ENCODE data around the gene ZNF430.
A peak's percentile ranks its signal among the peaks of the same experiment; 100 is the strongest.
"Not testable (repeated sequence)": the region's sequence is repeated elsewhere in the genome, so short reads cannot be mapped to it uniquely, and the experiment has no call there.

The ZNF430 gene

DNA sequence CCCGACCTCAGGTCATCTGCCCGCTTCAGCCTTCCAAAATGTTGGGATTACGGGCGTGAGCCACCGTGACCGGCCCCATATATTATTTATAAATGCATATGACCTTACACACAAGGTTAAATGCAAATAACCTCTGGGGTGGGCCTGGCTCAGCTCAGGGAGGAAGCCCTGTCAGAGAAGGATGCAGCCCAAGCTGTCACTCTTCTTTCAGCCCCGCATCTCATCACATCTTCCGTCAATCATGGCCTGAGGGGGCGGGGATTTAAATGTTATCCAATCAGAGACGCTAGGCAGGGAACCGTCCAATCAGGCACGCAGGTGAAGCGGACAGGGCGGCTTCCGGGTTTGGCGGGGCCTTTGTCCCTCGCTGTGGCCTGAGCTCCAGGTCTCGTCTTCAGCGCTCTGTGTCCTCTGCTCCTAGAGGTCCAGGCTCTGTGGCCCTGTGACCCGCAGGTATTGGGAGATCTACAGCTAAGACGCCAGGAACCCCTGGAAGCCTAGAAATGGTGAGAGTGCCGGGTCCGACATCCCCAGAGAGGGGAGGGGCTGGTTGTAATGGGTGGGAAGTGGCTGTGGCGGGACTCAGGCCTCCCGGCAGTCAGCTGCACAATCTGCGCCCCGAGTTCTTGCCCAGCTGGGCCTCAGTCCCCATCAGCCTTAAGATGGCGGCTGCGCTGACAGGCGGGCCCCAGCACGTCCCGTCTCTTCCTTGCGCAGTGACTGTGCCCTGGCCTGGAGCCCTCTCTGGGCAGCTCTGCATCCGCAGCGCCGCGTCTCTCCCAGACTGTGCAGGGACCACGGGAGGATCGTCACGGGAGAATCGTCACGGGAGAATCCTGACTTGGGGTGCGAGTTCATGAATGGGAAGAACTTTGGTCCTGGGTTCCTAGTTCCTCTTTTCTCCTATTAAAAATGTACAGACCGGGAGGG lies at the start of gene ZNF430:
Gene ZNF430 (plus strand): TSS at position 360 of the 930 bp plus-strand sequence. CDS start 144 bp downstream, at position 504.
- peak; percentile 89 for DNase-seq (ENCODE audit: low read depth, low spot score)

DNA sequence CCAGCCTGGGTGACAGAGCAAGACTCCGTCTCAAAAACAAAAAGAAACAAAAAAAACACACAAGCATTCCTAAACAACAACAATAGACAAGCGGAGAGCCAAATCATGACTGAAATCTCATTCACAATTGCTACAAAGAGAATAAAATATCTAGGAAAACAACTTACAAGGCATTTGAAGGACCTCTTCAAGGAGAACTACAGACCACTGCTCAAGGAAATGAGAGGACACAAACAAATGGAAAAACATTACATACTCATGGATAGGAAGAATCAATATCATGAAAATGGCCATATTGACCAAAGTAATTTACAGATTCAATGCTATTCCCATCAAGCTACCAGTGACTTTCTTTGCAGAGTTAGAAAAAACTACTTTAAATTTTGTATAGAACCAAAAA lies 27.7 kb upstream of the ZNF430 start:
- DNase-seq (ENCODE audit: low read depth, low spot score) = not testable (repeated sequence)

DNA sequence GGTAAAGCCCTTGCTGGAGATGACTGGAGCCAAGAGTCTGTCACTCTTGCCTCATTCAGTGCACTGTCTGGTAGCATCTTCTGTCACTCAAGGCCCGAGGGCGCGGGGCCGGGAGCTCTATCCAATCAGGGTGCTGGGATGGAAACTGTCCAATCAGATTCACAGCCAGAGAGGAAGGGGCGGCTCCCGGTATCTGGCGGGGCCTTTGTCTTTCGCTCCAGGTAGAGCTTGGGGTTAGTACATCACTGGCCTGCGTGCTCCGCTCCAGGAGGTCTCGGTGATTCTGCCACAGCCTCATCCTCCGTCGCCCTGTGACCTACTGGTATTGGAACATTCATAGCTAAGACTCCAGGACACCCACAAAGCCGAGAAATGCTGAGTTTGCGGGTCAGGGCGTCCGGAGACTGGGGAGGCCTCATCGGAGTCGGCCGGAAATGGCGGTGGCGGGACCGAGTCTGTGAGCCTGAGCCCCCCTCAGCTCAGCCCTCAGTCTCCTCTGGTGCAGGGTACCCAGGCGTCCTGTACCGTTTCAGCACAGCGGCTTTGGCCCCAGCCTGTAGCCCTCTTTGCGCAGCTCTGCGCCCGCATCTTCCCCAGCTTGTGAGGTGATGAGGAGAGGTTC lies 20.6 kb upstream of the ZNF430 start:
- peak; percentile 96 for DNase-seq (ENCODE audit: low read depth, low spot score)

DNA sequence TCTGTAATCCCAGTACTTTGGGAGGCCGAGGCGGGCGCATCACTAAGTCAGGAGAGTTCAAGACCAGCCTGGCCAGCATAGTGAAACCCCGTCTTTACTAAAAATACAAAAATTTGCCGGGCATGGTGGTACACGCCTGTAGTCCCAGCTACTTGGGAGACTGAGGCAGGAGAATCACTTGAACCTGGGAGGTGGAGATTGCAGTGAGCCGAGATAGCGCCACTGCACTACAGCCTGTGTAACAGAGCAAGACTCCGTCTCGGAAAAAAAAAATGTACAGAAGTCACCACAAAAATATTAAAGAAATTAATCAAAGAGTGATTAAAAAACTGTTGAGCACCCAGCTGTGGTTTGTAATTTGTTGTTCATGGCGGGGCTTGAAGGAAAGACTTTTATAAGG lies 781 bp downstream of the ZNF430 start:
- not testable (repeated sequence) for DNase-seq (ENCODE audit: low read depth, low spot score)

DNA sequence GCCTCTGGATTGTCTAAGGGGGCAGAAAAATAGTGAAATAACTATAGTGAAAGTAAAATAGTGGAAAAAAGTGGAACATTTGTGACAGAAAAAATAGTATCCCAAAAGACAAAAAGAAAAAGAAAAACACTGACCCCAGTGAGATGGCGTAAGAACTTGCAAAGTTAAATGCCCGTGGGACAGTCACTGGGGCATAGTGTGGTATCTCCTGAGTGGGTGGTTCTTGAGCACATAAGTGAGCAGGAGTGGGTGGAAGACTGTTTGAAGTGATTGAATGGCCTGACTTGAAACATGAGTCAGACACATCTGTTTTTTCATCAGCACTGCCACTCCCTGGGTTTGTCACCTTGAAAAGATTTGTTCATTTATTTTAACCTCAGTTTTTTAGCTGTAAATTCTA lies 2.5 kb downstream of the ZNF430 start:
- DNase-seq (ENCODE audit: low read depth, low spot score) = no peak

DNA sequence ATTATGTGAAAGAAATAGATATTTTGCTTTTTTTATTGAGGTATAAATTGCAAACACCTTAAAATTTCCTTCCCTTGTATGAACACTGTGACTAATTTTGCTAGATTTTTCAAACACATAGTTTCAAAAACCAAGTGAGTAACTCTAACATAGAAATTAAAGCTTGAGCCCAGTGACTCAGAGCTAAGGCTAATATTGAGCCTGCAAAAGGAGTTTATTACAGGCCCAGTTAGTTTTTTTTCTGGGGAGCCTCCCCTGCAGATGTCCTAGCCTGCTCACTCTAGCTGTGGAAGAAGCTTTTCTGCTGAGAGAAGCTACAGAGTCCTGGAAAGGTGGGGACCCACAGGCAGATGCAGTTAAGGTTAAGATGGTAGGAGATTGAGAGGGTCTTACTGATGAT lies 3.4 kb downstream of the ZNF430 start:
- DNase-seq (ENCODE audit: low read depth, low spot score) = no peak

DNA sequence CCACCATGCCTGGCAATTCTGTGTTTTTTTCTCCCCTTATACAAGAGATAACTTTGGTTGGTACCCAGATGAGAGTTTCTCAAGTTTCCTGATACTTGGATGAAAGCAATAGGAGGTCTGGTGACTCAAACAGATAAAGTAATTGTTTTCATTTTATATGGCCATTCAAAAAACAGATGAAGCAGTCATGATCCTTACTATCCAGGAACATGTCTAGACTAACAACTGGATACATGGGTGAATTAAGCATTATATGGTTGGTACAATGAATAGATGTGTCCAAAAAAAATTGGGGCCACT lies 8.5 kb downstream of the ZNF430 start:
- no peak for DNase-seq (ENCODE audit: low read depth, low spot score)

DNA sequence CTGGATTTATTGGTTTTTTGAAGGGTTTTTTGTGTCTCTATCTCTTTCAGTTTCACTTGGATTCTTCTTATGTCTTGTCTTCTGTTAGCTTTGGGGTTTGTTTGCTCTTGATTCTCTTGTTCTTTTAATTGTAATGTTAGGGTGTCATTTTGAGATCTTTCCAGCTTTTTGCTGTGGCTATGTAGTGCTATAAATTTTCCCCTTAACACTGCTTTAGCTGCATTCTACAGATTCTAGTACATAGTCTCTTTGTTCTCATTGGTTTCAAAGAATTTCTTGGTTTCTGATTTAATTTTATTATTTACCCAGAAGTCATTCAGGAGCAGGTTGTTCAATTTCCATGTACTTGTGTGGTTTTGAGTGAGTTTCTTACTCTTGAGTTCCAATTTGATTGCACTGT lies 24.6 kb downstream of the ZNF430 start:
- no peak for DNase-seq (ENCODE audit: low read depth, low spot score)

DNA sequence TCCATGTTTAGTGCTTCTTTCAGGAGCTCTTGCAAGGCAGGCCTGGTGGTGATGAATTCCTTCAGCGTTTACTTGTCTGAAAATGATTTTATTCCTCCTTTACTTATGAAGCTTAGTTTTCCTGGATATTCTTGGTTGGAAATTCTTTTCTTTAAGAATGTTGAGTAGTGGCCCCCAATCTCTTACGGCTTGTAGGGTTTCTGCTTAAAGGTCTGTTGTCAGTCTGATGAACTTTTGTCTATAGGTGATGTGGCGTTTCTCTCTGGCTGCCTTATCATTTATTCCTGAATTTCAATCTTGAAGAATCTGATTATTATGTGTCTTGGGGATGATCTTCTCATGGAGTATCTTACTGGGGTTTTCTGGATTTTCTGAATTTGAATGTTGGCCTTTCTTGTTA lies 26.0 kb downstream of the ZNF430 start:
- DNase-seq (ENCODE audit: low read depth, low spot score) = no peak

DNA sequence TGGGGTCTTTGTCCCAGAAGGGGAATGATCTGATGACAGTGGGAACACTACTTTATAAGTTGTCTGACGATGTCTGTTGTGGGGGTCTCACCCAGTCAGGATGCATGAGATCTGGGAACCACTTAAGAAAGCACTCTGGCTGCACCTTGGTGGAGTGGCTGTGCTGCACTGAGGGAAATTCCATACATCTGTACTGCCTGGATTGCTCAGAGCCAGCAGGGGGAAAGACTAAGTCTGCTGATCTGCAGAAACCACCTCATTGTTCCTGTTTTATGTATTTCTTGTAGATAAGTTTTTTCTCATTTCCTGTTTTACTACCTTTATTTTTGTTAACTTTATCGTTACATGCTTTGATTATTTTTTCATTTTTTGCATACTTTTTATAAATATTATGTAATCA lies 27.3 kb downstream of the ZNF430 start:
- no peak for DNase-seq (ENCODE audit: low read depth, low spot score)

DNA sequence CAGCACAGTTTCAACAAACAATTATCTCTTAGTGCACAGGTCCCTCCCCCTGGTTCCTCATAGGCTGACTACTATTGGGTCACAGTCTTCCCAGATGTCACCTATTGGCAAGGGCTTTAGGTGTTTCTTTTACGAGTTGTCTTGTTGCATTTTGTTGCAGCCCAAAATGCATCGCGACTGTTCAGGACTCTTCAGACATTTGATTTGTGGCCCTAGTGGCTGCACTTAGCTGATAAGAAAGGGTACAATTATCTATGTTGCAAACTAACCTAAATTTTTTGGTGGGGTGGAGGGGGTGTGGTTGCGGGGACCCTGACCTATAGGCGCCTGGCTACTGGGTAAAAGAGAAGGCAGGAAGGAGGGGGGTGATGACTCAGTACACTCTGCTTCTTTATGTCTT lies 32.4 kb downstream of the ZNF430 start:
- DNase-seq (ENCODE audit: low read depth, low spot score) = no peak

DNA sequence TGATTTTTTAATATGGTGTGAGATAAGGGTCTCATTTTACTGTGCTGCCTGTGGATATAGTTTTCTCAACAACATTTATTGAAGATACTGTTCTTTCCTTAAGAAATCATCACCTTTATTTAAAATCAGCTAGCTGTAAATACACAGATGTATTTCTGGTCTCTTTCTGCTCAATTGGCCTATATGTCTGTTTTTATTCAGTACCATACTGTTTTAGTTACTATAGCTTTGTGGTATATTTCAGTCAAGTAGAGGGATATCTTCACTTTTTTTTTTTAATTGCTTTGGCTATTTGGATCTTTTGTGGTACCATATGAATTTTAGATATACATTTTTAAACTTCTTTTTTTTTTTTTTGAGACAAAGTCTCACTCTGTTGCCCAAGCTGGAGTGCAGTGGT lies 44.9 kb downstream of the ZNF430 start:
- no peak for DNase-seq (ENCODE audit: low read depth, low spot score)

DNA sequence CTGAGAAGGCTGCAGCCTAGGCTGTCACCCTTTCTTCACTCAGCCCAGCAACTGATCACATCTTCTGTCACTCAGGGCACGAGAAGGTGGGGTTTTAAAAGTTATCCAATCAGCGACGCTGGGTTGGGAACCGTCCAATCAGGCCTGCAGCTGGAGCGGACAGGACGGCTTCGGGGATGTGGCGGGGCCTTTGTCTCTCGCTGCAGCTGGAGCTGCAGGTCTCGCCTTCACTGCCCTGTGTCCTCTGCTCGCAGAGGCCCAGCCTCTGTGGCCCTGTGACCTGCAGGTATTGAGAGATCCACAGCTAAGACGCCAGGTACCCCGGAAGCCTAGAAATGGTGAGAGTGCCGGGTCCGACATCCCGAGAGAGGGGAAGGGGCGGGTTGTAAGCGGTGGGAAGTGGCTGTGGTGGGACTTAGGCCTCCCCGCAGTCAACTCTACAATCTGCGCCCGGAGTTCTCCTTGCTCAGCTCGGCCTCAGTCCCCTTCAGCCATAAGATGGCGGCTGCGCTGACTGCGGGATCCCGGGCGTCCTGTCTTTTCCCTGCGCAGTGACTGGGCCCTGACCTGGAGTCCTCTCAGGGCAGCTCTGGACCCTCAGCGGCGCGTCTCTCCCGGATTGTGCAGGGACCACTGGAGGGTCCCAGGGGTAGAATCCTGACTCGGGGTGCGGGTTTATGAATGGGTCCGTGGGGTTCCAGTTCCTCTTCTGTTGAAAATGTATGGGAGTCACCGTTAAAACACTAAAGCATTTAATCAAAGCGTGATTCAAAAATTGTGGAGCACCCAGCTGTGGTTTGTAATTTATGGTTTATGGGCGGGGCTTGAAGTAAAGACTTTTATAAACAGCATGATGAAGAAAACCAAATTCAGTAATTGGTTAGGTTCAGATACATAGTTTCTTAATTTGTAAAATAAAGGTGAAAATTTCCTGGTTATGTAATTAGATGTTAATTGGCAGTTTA lies 61.8 kb downstream of the ZNF430 start, which contains the start of gene ZNF714:
Gene ZNF714 (plus strand): TSS at position 193 of the 965 bp plus-strand sequence. CDS start 16,066 bp downstream, outside the sequence.
- peak; percentile 96 for DNase-seq (ENCODE audit: low read depth, low spot score)

DNA sequence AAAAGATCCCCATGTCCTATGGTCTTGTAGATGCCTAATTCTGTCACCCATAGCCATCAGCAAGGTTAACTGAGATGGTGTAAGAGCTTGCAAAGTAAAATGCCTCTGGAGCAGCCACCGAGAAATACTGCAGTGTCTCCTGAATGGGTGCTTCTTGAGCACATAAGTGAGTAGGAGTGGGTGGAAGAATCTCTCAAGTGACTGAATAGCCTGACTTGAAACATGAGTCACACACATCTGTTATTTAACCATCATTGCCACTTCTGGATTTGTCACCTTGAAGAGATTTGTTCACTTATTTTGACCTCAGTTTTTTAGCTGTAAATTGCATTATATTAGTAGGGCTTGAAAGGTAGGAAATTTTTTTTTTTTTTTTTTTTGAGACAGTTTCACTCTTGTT lies 63.9 kb downstream of the ZNF430 start:
- no peak for DNase-seq (ENCODE audit: low read depth, low spot score)

DNA sequence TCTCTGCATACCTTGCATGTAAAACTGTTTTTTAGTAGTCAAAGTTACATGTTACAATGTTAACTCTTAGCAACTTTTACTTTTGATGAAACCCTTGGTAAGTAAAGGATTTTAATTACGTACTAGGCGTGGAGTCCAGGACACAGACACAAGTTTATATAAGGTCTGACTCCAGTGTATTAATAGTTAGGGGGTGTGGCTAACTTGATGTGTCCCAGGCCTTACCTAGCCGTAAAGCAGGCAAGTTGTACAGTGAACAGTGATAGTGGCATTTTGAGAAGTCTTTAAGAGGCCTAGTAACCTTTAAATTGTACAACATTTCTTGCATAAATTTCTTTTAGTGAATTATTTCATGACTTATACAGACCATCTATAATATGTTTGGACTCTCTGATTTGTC lies 67.4 kb downstream of the ZNF430 start:
- DNase-seq (ENCODE audit: low read depth, low spot score) = no peak

DNA sequence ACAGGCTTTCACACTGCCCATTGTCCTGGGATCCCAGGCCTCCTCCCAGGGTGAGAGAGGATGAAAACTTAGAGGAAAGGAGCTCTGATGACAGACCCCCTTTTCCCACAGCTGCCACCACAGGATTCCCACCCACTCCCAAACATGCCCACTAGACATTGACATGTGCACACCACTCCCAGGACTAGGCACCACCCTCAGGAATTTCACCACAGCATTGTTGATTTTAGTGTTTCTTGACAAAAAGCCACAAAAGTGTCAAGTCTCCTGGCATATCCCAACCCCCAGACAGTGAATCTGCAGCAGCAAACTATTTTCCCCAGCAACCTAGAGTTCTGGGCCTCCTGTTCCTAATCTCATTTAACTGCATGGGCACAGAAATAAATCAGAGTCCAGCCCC lies 71.7 kb downstream of the ZNF430 start:
- no peak for DNase-seq (ENCODE audit: low read depth, low spot score)

DNA sequence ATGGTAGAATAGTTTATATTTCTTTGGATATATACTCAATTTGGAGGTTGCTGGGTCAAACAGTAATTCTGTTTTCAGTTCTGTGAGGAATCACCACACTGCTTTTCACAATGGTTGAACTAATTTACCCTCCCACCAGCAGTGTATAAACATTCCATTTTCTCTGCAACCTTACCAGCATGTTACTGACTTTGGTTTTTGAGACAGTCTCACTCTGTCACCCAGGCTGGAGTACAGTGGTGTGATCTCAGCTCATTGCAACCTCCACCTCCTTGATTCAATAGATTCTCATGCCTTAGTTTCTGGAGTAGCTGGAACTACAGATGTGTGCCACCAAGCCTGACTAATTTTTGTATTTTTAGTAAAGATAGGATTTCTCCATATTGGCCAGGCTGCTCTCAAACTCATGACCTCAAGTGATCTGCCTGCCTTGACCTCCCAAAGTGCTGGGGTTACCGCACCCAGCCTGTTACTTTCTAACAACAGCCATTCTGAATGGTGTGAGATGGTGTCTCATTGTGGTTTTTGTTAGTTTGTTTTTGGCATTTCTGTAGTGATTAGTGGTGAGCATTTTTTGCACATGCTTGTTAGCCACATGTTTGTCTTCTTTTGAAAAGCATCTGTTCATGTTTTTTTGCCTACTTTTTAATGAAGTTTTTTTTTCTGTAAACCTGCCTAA lies 74.0 kb downstream of the ZNF430 start:
- no peak for DNase-seq (ENCODE audit: low read depth, low spot score)

DNA sequence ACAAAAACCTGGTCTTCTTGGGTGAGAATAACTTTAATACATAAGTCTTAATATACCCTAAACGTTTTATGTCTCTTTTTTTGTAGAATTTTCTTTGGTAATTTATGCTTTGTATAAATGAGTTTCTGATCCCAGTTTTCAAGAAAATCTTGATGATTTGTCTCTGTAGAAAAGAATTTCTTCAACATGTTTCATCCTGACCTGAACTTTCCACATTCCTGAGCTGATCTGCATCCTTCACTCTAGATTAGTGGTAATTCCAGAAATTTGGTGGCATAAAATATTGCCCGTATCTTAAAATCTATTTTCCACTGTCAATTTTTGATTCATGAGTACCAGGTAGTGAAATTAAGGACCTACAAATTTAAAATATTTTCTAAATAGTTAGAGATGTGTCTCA lies 77.8 kb downstream of the ZNF430 start:
- DNase-seq (ENCODE audit: low read depth, low spot score) = no peak

DNA sequence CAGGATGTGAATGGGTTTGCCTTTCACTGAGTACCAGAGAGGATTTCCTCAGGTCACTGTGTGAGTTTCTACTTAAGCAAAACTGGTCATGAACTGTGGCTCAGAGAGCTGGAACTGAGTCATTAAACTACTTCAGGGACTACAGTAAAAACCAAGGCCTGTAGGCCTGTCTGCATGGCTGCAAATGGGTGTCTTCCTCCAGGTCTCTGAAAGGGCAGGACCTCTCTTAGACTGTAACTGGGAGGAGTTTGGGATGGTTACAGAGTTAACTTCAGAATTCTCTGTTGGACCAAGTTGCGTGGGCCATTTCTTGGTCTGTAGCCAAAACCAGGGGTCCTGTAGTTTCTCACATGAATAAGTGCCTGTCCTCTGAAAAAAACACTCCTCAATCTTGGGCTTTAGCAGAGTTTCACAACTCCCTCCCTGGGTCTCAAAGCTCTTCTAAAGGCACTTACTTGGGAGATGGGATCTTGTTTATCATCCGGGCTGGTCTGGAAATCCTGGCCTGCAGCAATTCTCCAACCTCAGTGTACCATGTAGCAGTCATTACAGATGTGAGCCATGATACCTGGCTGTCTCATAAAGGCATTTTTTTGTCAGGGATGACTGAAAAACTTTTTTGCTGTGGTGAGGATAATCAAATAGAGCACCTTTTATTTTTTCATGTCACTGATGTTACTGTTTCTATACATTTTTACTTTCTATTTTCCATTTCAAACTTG lies 81.2 kb downstream of the ZNF430 start:
- no peak for DNase-seq (ENCODE audit: low read depth, low spot score)

DNA sequence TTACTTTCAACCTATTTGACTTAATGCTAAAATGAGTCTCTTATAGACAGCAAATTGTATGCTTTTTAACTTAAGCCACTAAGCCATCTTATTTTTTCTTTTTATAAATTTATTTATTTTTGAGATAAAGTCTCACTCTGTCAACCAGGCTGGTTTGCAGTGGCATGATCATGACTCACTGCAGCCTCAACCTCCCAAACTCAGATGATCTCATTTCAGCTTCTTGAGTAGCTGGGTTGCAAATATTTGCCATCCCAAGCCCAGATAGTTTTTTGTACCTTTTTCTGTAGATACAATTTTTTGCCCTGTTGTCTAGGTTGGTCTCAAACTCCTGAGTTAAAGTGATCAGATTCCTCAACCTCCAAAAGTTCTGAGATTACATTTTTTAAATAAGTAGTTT lies 88.7 kb downstream of the ZNF430 start:
- no peak for DNase-seq (ENCODE audit: low read depth, low spot score)
